GM18909 (cell line): ENCODE measurements around the gene GRID2.
"Not testable (repeated sequence)": the region's sequence is repeated elsewhere in the genome, so short reads cannot be mapped to it uniquely, and the experiment has no call there.

Source experiments
- ATAC-seq: cut with Tn5 transposase; IDR thresholded peaks from one replicate; pipeline ENCODE4 v1.9.1; 2021; ENCODE audit warnings: mild to moderate bottlenecking; ENCODE audit not compliant: unreplicated experiment, poor library complexity

The GRID2 gene

GRCh38 chr4:92303621-92304027 lies at the start of gene GRID2:
GRID2 (plus strand) TSS chr4:92303966.
- no peak for ATAC-seq

- no peak for ATAC-seq
Observed at GRCh38 chr4:92253986-92254671, 49.6 kb upstream of the GRID2 start.

GRCh38 chr4:92254767-92255442 lies 48.9 kb upstream of the GRID2 start:
- no peak for ATAC-seq

GRCh38 chr4:92255920-92256244 lies 47.9 kb upstream of the GRID2 start:
- ATAC-seq: no peak

- ATAC-seq: no peak
Observed at GRCh38 chr4:92257931-92258857, 45.6 kb upstream of the GRID2 start.

- ATAC-seq: no peak
Observed at GRCh38 chr4:92261256-92261655, 42.5 kb upstream of the GRID2 start.

- ATAC-seq: no peak
Observed at GRCh38 chr4:92262371-92262770, 41.4 kb upstream of the GRID2 start.

GRCh38 chr4:92263010-92263409 lies 40.8 kb upstream of the GRID2 start:
- ATAC-seq: no peak

GRCh38 chr4:92263575-92263974 lies 40.2 kb upstream of the GRID2 start:
- no peak for ATAC-seq

GRCh38 chr4:92264163-92264562 lies 39.6 kb upstream of the GRID2 start:
- ATAC-seq: no peak

GRCh38 chr4:92265021-92265420 lies 38.7 kb upstream of the GRID2 start:
- no peak for ATAC-seq

- no peak for ATAC-seq
Observed at GRCh38 chr4:92265798-92266197, 38.0 kb upstream of the GRID2 start.

- no peak for ATAC-seq
Observed at GRCh38 chr4:92266521-92266920, 37.2 kb upstream of the GRID2 start.

GRCh38 chr4:92268642-92269041 lies 35.1 kb upstream of the GRID2 start:
- ATAC-seq: no peak

- no peak for ATAC-seq
Observed at GRCh38 chr4:92270908-92271307, 32.9 kb upstream of the GRID2 start.

- ATAC-seq: not testable (repeated sequence)
Observed at GRCh38 chr4:92271551-92271950, 32.2 kb upstream of the GRID2 start.

GRCh38 chr4:92277057-92277881 lies 26.5 kb upstream of the GRID2 start:
- not testable (repeated sequence) for ATAC-seq

- no peak for ATAC-seq
Observed at GRCh38 chr4:92279296-92279695, 24.5 kb upstream of the GRID2 start.

- no peak for ATAC-seq
Observed at GRCh38 chr4:92299152-92299551, 4.6 kb upstream of the GRID2 start.

GRCh38 chr4:92304121-92304520 lies 355 bp downstream of the GRID2 start:
- no peak for ATAC-seq
